OCI-LY7 (cell line): Measurements from ENCODE around the gene TEK.

Experiments
- EZH2phosphoT487 ChIP-seq: fragments of 200-600 bp; sonication (generic); IDR thresholded peaks from 2 replicates; pipeline ENCODE4 v1.6.1; 2018; ENCODE audit warnings: low read depth, borderline replicate concordance, mild to moderate bottlenecking, mixed run types, antibody characterized with exemption, low read length, moderate library complexity, mixed read lengths
- TF ChIP-seq, protein P1 (sequence below): fragments of 200-600 bp; sonication (generic); conservative IDR thresholded peaks from 2 replicates; pipeline ENCODE4 v1.5.1; 2014; ENCODE audit warnings: mild to moderate bottlenecking, antibody characterized with exemption, low read length, moderate library complexity, mixed read lengths

DNA sequence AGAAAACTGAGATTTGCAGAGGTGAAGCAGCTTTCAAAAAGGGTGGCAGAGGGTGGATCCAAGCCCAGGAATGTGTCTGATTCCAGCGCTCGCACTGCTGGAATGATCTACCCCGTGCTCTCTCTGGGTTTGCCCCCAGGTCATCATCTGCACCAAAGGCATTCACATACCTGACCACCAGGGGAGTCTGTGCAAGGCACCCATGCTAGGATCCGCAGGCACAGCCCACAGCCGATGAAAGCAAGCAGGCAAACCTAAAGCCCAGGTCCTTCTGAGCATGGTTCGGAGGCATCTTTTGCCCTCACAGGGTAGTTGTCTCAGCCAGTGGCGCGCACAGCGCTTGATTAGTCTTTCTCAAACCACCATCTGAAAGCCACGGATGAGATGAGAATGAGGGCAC is 56.6 kb downstream of the TEK start:
- no peak for TF ChIP-seq EZH2phosphoT487
- TF ChIP-seq, protein P1, sequence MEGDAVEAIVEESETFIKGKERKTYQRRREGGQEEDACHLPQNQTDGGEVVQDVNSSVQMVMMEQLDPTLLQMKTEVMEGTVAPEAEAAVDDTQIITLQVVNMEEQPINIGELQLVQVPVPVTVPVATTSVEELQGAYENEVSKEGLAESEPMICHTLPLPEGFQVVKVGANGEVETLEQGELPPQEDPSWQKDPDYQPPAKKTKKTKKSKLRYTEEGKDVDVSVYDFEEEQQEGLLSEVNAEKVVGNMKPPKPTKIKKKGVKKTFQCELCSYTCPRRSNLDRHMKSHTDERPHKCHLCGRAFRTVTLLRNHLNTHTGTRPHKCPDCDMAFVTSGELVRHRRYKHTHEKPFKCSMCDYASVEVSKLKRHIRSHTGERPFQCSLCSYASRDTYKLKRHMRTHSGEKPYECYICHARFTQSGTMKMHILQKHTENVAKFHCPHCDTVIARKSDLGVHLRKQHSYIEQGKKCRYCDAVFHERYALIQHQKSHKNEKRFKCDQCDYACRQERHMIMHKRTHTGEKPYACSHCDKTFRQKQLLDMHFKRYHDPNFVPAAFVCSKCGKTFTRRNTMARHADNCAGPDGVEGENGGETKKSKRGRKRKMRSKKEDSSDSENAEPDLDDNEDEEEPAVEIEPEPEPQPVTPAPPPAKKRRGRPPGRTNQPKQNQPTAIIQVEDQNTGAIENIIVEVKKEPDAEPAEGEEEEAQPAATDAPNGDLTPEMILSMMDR, result no peak
